Neural progenitor cell (in vitro differentiated cells): ENCODE measurements around the gene PITPNC1. TPM values are rescaled to one million over a fixed set of nuclear protein-coding genes. Genes with fewer than 3 reads are reported as not detected.
A peak's percentile ranks its signal among the peaks of the same experiment; 100 is the strongest.

Experiments
- DNase-seq: peaks from one replicate; pipeline ENCODE4 v3.0.0-alpha.2; 2016; ENCODE audit warnings: low spot score
- H2AFZ ChIP-seq: fragments of 200-600 bp; sonication (generic); replicated peaks from 2 replicates; pipeline ENCODE4 v1.6.1; 2016; ENCODE audit warnings: antibody characterized with exemption
- H3F3A ChIP-seq: fragments of 200-600 bp; sonication (generic); 2 replicates; pipeline ENCODE4 v1.6.1; 2016; ENCODE audit warnings: antibody characterized with exemption, low read depth
- H3K27ac ChIP-seq: fragments of 200-600 bp; sonication (generic); 2 replicates; pipeline ENCODE4 v1.5.1; 2016; ENCODE audit warnings: mild to moderate bottlenecking
- H3K27me3 ChIP-seq: fragments of 200-600 bp; sonication (generic); 2 replicates; pipeline ENCODE4 v1.6.1; 2016; ENCODE audit warnings: mild to moderate bottlenecking, moderate library complexity
- H3K36me3 ChIP-seq: fragments of 200-600 bp; sonication (generic); 2 replicates; pipeline ENCODE4 v1.5.1; 2016
- H3K4me1 ChIP-seq: fragments of 200-600 bp; sonication (generic); 2 replicates; pipeline ENCODE4 v1.6.1; 2016; ENCODE audit warnings: mixed run types
- H3K4me2 ChIP-seq: fragments of 200-600 bp; sonication (generic); 2 replicates; pipeline ENCODE4 v1.6.1; 2016
- H3K4me3 ChIP-seq: fragments of 200-600 bp; sonication (generic); 2 replicates; pipeline ENCODE4 v1.5.1; 2016
- H3K79me2 ChIP-seq: fragments of 200-600 bp; sonication (generic); 2 replicates; pipeline ENCODE4 v1.6.1; 2016; ENCODE audit warnings: low read depth
- H3K9ac ChIP-seq: fragments of 200-600 bp; sonication (generic); 2 replicates; pipeline ENCODE4 v1.6.1; 2016
- H3K9me3 ChIP-seq: fragments of 200-600 bp; sonication (generic); 2 replicates; pipeline ENCODE4 v1.5.1; 2016; ENCODE audit warnings: low read depth
- H4K20me1 ChIP-seq: fragments of 200-600 bp; sonication (generic); 2 replicates; pipeline ENCODE4 v1.6.1; 2016; ENCODE audit warnings: low read depth
- H3K27ac Mint-ChIP-seq: 3 replicates; pipeline ENCODE4 v1.8.0; 2021; ENCODE audit warnings: mixed read lengths
- H3K27me3 Mint-ChIP-seq: 2 replicates; pipeline ENCODE4 v1.8.0; 2022; ENCODE audit warnings: low read depth, mild to moderate bottlenecking, inconsistent platforms, moderate library complexity, mixed read lengths; ENCODE audit not compliant: insufficient read depth
- H3K36me3 Mint-ChIP-seq: 3 replicates; pipeline ENCODE4 v1.8.0; 2021; ENCODE audit warnings: mixed read lengths
- H3K4me1 Mint-ChIP-seq: 3 replicates; pipeline ENCODE4 v1.8.0; 2021; ENCODE audit warnings: mixed read lengths
- H3K4me3 Mint-ChIP-seq: 3 replicates; pipeline ENCODE4 v1.8.0; 2021; ENCODE audit warnings: mild to moderate bottlenecking, moderate library complexity, mixed read lengths
- H3K9me3 Mint-ChIP-seq: 3 replicates; pipeline ENCODE4 v1.8.0; 2020; ENCODE audit warnings: mixed read lengths
- CTCF ChIP-seq: fragments of 200-600 bp; sonication (generic); IDR thresholded peaks from 2 replicates; pipeline ENCODE4 v1.5.1; 2017; ENCODE audit warnings: antibody characterized with exemption, mild to moderate bottlenecking
- EZH2 ChIP-seq: fragments of 200-600 bp; sonication (generic); IDR thresholded peaks from 2 replicates; pipeline ENCODE4 v1.6.1; 2017; ENCODE audit warnings: antibody characterized with exemption, mild to moderate bottlenecking, moderate library complexity
- EZH2phosphoT487 ChIP-seq: fragments of 200-600 bp; sonication (generic); IDR thresholded peaks from 2 replicates; pipeline ENCODE4 v1.6.1; 2017; ENCODE audit warnings: antibody characterized with exemption
- total RNA-seq: library from RNA; depleted of rRNA; stranded (reverse); fragments of >200 nt; gene quantifications from 2 replicates; pipeline ENCODE4 v1.2.3, GENCODE V29; 2015; ENCODE audit warnings: low replicate concordance

The PITPNC1 gene
- total RNA-seq, 1 donor from 2014 or later = 8.1 TPM

- no peak for DNase-seq
- H4K20me1 ChIP-seq = peaks cover 43% of the 10 kb centered on the region
- H3K27me3 Mint-ChIP-seq = no peaks in the 10 kb centered on the region
- peaks cover 4% of the 10 kb centered on the region for H3F3A ChIP-seq
- peak overlapping the region; percentile 94 for H3K4me2 ChIP-seq
- peak overlapping the region; percentile 90 for H3K27ac Mint-ChIP-seq
- H3K27ac ChIP-seq = peak overlapping the region; percentile 42
- H3K9me3 ChIP-seq = no peaks in the 10 kb centered on the region
- peaks cover 4% of the 10 kb centered on the region for H3K4me1 ChIP-seq
- H3K27me3 ChIP-seq = no peaks in the 10 kb centered on the region
- no peaks in the 10 kb centered on the region for H3K9me3 Mint-ChIP-seq
- no peaks in the 10 kb centered on the region for H3K36me3 ChIP-seq
- H3K4me3 Mint-ChIP-seq = peak overlapping the region; percentile 97
- no peak overlapping the region for H2AFZ ChIP-seq
- H3K4me3 ChIP-seq = peak overlapping the region; percentile 87
- H3K79me2 ChIP-seq = peaks cover 59% of the 10 kb centered on the region
- no peak for TF ChIP-seq CTCF
- no peak for TF ChIP-seq EZH2
- no peak for TF ChIP-seq EZH2phosphoT487
- peaks cover 23% of the 10 kb centered on the region for H3K4me1 Mint-ChIP-seq
- H3K36me3 Mint-ChIP-seq = peaks cover 12% of the 10 kb centered on the region
- peak overlapping the region; percentile 97 for H3K9ac ChIP-seq
These were observed 11.3 kb upstream of the PITPNC1 start for GRCh38 chr17:67365738-67366192.

GRCh38 chr17:67366193-67367157, 10.6 kb upstream of the PITPNC1 start, which contains the start of gene PSMD12:
Gene PSMD12 (minus strand): TSS chr17:67366577. CDS start chr17:67366519, 58 bp downstream.
- H3K27ac ChIP-seq = peak within 1 kb of the TSS; percentile 42
- H2AFZ ChIP-seq = peak within 1 kb of the TSS; percentile 31
- no peaks in the 10 kb centered on the region for H3K9me3 ChIP-seq
- H3K27me3 Mint-ChIP-seq = no peaks in the 10 kb centered on the region
- peak within 1 kb of the TSS; percentile 97 for H3K9ac ChIP-seq
- H3K4me3 ChIP-seq = peak within 1 kb of the TSS; percentile 87
- H3F3A ChIP-seq = no peaks in the 10 kb centered on the region
- peak within 1 kb of the TSS; percentile 90 for H3K27ac Mint-ChIP-seq
- H3K4me2 ChIP-seq = peak within 1 kb of the TSS; percentile 94
- H3K4me1 Mint-ChIP-seq = peaks cover 23% of the 10 kb centered on the region
- no peaks in the 10 kb centered on the region for H3K27me3 ChIP-seq
- peaks cover 12% of the 10 kb centered on the region for H3K36me3 Mint-ChIP-seq
- peaks cover 51% of the 10 kb centered on the region for H3K79me2 ChIP-seq
- peaks cover 4% of the 10 kb centered on the region for H3K4me1 ChIP-seq
- no peak for TF ChIP-seq EZH2
- no peak for TF ChIP-seq CTCF
- TF ChIP-seq EZH2phosphoT487 = no peak
- DNase-seq = peak; percentile 93
- peaks cover 35% of the 10 kb centered on the region for H4K20me1 ChIP-seq
- H3K4me3 Mint-ChIP-seq = peak within 1 kb of the TSS; percentile 97
- no peaks in the 10 kb centered on the region for H3K9me3 Mint-ChIP-seq
- no peaks in the 10 kb centered on the region for H3K36me3 ChIP-seq

GRCh38 chr17:67369676-67370075, 7.4 kb upstream of the PITPNC1 start:
- H3K27me3 ChIP-seq = no peaks in the 10 kb centered on the region
- H3K4me3 Mint-ChIP-seq = no peak overlapping the region
- no peak overlapping the region for H2AFZ ChIP-seq
- DNase-seq = no peak
- H3K9ac ChIP-seq = no peak overlapping the region
- peaks cover 12% of the 10 kb centered on the region for H4K20me1 ChIP-seq
- H3K79me2 ChIP-seq = peaks cover 19% of the 10 kb centered on the region
- no peak for TF ChIP-seq CTCF
- no peak for TF ChIP-seq EZH2
- TF ChIP-seq EZH2phosphoT487 = no peak
- H3K36me3 Mint-ChIP-seq = peaks cover 2% of the 10 kb centered on the region
- peaks cover 21% of the 10 kb centered on the region for H3K4me1 Mint-ChIP-seq
- no peaks in the 10 kb centered on the region for H3K9me3 ChIP-seq
- no peak overlapping the region for H3K4me3 ChIP-seq
- no peaks in the 10 kb centered on the region for H3K27me3 Mint-ChIP-seq
- H3F3A ChIP-seq = no peaks in the 10 kb centered on the region
- no peak overlapping the region for H3K27ac Mint-ChIP-seq
- no peak overlapping the region for H3K4me2 ChIP-seq
- H3K9me3 Mint-ChIP-seq = no peaks in the 10 kb centered on the region
- H3K27ac ChIP-seq = no peak overlapping the region
- H3K36me3 ChIP-seq = no peaks in the 10 kb centered on the region
- peaks cover 4% of the 10 kb centered on the region for H3K4me1 ChIP-seq
